HG03432 (cell line): Measurements from ENCODE around the gene PRR18.
A peak's percentile ranks its signal among the peaks of the same experiment; 100 is the strongest.

Source experiments
- ATAC-seq: cut with Tn5 transposase; IDR thresholded peaks from one replicate; pipeline ENCODE4 v1.9.1; 2021; ENCODE audit warnings: mild to moderate bottlenecking, moderate library complexity; ENCODE audit not compliant: unreplicated experiment

PRR18 gene

DNA sequence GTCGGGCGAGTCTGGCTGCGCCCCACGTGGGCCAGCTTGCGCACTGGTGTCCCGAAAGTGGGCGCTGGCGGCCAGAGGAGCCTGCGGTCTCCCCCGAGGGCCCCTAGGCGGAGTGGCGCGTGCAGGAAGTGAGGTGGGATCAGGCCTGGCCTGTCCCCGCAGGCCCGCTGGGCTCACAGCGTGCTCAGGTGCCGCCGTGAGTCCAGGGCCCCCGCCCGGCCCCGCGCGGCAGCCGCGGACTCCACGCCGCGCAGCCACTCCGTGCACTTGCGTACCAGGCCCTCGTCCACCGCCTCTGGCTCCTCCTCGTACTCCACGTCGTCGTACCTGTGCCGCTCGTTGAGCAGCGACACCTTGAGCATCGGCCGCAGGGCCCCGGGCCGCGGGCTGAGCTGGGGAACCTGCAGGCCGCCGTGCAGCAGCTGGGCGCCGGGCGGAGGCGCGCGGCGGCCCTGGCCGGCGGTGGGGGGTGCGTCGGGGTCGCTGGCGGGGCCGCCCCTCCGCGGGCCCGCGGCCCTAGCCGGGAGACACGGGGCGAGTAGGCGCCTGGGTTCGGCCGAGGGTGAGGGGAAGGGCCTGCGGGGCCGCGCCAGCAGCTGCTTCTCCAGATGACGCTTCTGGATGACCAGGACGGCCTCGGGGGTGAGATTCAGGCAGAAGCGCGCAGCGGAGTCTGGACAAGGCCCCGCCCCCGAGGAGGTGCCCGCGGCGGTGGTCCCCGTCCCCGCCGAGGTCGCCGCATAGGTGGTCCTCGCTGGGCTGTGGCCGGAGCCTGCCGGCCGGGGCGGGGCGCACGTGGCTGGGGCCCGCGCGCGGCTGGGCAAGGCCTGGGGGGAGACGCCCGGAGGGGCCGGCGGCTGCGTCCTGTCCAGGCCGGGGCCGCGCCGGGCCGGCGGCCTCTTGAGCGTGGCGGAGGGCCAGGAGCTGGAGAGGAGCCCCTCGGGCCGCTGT lies 835 bp downstream of the PRR18 start:
- peak; percentile 26 for ATAC-seq

DNA sequence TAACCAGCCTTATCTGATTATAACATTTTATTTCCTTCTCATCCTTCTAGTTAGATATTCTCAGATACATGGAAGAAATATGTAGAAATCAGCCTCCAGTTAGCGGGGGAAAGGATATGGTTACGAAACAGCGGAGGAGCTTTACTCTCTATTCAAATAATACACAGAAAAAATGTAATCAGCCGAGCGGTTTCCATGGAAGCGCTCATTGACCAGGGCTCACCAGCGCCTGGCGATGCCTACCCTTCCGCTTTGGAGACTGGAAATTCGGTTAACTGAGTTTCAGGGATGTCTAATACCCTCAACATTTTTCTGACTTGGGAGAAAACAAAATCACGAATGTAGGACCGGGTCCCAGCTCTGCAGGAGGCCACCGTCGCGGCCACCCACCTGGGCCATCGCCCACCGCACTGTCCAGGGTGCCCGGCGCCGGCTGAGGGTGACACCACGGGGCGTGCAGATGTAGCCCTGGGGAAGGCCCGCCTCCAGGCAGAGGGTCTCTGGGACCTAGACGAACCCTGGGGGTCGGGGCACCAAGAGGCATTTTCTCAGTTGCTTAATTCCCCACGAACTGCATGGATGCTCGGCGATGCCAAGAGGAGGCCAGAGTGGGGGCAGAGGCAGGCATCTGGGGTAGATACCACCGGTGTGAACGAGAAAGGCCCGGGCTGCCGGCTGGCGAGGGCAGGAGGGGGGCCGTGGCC lies 1.7 kb downstream of the PRR18 start:
- ATAC-seq = no peak

DNA sequence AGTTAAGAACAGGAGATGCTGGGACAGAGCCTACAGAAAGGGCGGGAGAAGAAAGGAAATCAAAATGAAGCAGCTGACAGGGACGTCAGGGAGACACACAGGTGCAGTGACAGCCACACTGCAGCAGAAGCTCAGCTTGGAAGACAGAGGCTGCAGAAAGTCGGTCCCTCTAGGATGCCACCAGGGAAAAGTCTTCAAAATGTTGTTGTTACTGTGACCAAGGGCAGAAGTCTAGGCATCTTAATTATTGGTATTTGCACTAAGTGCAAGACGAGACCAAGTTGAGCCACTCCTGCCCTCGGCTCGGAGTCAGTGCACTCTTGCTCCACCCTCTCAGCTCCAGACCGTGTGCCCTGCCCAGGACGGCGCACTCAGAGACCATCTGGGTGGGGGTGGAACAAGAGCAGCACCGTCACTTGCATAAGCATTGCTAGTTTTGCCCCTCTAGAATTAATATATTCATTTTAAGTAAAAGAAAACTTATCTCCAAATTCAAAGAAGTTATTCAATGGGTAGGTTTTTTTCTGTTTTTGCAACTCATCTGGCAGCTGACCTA lies 2.6 kb downstream of the PRR18 start:
- no peak for ATAC-seq

DNA sequence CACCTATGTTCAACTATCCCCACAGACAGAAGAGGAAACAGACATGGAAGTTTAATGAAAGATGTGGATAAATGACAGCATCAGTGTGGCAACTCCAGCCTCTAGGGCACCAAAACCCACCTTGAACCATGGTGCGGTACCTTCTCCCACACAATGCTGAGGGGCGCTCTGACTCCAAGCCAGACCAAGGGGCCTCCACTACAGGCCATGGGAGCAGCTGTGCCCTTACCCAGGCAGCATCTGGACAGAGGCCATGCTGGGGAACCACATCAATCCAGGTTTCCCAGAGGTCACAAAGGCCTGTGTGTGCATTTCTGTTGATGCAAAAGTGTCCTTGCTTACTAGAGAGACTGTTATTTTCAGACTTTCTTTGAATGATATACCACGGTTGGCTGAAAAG lies 4.1 kb downstream of the PRR18 start:
- ATAC-seq = no peak

DNA sequence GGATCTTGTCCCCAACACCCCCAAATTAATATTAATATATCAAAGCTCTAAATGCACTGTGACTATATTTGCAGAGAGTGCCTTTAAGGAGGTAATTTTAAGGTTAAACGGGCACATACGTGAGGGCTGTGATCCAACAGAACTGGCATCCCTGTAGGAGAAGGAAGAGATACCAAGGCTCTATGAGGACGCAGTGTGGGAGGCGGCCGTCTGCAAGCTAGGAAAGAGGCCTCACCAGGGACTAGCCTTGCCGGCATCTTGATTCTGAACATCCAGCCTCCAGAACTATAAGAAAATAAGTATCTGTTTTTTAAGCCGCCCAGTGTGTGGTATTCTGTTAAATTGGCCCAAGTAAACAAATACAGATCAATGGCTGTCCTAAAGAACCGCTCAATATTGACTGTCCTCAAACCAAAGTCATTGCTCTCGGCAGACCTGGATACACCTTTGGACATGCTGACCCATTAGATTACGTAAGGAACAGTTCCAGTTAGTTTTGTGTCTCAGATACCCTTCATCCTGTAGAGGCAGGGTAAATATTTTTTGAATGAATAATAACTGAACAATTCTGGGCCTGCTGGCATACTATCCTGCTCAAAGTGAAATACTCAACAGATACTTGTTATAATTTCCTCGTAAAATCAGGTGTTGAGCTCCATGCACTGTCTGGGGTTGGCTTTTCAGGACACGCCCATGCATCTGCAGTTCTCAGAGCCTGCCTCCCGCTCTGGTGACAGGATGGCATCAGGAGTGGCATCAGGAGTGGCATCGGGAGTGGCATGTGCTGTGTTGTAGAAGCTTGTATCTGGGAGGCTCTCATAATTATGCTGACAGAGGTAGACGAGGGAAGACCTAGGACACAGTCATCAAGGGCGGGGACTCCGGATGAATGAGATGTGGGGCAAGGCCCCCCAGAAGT lies 6.3 kb downstream of the PRR18 start:
- no peak for ATAC-seq

DNA sequence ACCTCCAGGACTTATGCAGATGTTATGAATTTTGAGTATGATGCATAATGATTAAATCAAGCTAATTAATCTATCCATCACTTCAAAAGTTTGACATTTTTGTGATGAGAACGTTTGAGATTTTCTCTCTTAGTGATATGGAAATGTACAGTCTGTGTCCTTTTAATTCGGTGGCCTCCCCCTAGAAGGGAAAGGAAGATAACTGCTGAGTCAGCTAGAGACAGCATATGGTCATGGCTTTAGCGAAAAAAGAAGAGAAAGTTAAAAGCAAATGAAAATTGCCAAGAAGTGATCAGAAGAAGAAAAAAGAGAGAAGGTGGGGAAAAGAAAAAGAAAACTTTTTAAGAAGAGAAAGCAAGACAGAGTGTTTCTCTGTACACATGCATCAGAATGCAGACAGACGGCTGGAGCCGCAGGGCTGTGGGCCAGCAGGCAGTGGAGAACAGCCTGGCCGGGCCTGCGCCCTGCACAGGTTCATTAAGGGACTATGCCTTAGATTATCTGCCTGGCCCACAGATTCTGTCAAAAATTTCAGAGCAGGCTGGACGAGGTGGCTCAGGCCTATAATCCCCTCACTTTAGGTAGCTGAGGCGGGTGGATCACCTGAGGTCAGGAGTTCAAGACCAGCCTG lies 7.7 kb downstream of the PRR18 start:
- no peak for ATAC-seq

DNA sequence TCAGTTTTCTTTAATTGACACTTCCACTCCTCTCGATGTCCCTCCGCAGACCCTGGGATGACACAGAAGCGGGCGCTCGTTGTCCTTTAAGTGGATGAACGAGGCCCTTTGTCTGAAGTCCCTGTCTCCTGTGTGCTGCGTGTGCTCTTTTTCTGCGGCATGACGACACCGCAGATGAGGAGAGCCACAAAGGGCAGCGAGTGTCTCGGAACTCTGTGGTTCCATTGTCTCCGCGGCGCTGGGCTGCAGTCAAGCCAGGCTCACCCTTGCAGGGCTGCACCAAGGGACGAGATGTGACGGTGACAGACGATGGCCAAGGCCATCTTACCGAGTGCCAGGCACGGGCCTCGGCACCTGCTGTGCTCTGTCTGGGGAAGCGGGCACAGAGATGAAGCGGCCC lies 10.6 kb downstream of the PRR18 start:
- no peak for ATAC-seq

DNA sequence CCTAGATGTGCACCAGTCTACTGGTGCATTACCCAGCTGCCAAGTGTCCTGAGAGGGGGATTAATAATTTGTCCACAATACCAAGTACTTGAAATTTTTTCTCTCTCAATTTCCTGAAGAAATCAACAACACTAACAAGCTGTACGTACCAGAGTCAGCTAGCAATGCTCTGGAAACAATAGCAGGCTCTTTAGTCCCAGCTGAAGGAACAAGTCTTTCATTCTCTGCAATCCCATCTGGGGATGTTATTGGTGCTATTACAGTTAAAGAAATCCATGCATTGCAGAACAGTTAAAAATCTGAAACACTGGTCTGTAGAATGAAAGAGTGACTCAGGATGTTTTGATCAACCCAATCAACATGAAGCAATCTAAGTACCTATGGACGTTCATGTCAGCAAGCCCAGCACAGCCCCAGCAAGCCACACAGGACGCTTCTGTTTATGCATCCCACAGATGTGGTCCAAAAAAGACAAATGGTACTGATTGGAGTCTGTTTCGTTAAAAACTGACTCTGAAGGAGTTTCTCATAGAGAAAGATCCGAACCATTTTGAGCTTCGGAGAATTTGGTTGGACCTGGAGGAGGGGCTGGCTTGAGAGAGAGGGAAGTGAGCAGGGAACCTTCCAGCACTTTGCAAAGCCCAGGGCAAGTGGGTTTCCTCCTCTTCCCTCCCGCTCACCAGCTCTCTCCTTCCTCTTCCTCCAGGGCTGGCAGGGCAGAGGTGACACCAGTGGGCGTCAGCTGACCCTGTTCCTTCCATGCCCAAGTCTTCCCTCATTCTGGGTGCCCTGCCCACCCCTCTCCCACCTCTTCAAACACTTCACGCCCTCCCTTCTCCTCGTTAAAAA lies 11.9 kb downstream of the PRR18 start:
- ATAC-seq = no peak

DNA sequence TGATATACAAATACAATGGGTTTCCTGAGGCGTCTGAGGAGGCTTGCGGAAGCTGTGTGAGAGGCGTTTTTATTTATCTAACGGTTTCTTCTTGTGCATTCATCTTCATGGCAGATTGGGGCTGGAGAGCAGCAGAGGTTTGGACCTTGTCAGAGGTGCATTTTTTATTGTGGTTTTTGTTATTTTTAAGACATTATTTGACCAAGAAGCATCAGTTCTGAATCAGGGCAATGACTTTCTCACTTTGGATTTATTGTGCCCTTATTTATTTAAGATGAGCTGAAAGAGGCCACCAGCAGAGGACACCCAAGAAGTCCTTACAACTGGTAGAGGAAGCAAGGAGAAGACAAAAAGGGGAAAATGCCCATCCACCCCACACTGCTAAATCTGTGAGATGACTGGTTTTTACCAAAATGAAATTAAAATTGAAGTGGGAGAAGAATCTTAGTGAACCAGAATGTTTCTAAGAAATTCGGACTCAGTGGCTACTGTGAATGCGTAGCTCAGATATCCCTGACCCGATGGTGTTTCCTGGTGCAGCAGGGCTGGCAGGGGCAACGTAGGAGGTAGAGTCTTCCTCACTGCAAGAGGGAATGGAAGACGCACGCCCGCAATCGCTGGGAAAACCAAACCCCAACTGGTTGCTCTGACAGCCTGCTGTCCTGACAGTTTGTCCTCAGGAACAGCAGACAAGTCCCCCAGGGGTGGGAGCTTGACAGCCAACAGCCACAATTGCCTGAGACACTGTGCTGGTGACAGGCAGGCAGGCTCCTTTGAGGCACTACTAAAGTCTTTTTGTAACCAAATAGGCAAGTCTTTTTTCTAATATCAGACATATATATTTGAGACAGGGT lies 14.2 kb downstream of the PRR18 start:
- ATAC-seq = no peak

DNA sequence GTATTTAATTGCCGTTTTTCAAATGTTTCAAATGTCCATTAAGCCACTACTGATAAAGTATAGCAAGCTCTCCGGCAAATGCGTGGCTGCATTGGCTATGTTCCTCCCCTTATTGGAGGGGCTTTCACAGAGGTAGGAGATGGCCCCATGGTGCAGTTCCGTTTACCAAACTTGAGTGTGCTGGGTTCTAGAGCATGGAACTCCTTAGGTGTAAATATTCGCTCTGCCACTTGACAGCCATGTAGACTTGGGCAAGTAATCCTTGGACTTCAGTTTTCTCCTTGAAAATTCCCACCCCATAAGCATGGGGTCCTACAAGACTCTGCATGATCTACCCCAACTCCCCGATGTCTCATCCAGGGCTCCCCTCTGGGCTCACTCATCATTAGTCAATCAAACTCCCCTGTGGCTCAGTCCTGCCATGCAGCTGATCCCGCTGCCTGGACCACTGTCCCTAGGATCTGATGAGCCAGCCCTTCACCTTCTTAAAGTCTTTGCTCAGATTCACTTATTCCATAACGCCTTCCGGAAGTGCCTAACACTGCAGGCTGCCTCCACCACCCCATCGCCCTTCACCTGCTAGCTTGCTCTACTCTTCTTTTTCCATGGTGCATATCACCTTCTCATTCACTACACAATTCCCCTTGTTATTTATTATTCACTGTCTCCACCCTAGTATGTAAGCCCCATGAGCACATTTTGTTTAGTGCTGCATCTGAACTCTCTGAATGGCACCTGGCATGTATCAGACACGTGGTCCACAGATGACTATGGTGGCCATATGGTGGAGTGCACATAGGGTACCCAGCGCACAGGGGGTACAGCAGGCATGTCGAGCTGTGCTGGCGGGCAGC lies 18.8 kb downstream of the PRR18 start:
- ATAC-seq = no peak

DNA sequence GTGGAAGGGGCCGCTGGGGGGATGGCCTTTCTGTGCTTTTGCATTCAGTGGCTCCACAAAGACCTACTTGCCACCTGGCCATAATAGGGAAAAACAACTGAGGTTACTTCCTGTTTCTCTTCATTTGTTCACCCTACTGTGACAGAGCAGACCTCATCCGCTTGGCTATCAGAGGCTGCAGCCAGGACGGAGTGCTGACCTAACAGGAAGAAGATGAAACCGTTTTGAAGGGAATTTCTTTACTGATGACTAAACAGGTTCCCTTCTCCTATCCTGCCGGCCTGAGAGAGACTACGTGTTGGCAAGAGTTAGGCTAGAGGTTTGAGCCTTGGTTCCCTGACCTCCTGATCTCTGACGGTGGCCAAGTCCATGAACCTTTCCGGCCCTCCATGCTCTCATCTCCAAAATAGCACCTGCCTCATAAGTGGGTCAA lies 21.3 kb downstream of the PRR18 start:
- ATAC-seq = peak; percentile 95

DNA sequence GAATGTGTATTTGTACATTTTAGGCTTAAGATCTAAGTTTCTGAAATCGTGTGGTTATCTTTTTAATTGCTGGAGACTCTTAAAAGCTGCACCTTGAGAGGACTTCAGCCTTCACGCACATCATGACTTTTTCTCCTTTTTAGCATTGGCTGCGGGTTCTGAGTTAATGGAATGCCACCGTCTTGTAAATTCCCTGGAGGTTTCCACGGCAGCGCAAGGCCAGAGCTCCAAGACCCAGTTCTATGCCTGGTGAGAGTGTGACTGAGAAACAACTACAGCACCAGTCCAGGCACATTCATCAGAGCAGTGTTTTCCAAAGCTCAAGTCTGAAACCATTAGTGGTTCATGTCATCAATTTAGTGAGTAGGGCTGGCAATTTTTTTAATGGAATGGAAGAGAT lies 23.0 kb downstream of the PRR18 start:
- no peak for ATAC-seq

DNA sequence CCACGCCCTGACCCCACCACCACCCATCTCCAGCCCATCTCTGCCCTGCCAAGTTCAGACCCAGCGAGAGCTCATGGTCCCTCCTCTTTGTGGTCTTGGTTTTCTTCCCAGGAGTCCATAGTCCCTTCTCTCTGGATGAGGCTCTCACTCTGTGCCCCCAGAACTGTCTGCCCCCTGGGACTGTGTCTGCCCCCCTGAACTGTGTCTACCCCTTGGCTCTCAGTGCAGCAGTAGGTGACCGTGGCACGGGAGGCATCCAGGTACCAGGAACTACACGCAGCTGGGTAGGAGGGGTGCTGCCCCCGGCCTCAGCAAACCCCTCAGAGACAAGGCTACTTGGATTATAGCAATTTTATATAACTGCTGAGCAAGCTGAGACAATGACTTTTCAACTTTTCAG lies 23.6 kb downstream of the PRR18 start:
- no peak for ATAC-seq

DNA sequence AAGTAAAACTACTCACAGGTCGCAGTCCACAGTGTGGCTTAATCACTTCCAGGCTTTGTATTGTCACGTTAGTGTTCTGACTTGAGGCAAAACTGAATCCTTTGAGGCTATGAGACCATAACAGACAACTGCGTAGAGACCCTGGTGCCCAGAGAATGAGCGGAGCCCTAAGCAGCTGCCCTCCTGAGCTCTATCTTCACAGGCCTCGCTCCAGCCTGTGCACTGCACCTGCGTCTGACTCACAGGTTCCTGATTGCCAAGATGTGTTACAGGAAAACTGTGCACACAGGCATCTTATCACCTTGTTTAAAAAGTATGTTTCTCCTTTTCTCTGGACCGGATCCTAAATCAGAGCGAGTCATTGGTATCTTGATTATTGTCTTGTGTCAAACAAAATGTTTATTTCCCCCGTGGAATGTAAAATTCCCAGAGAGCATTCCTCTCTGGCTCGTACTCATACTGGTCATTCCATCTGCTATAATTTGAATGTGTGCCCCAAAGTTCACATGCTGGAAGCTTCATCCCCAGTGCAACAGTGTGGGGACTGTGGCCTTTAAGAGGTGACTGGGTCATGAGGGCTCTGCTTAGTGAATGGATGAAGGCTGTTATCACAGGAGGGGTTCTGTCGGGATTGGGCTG lies 25.7 kb downstream of the PRR18 start:
- ATAC-seq = no peak

DNA sequence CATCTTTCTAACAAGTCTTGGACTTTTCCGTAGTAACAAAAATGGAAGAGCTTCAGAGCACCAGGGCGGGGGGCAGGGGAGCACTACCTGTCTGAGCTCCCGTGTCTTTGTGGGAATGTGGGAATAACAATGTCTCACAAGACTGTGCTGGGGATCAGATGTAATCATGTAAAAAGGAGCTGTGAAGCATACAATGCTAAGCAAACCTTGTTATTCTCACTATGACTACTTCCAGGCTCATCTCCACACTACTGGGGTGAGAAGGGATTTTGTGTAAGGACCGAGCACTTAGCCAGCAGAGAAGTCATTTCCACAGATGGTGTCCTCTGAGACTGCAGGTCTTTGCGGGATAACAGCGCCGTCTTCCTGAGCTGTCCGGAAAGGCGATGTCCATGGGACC lies 27.1 kb downstream of the PRR18 start:
- peak; percentile 70 for ATAC-seq

DNA sequence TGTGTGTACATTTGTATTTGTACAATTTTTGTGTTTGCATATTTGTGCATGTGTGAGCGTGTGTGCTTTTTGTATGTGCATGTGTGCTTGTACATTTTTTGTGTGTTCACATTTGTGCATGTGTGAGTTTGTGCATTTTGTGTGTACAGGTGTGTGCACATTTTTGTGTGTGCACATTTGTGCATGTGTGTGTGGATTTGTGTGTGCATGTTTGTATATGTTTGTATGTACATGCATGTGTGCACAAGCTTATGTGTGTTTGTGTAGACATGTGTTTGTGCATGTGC lies 28.9 kb downstream of the PRR18 start:
- no peak for ATAC-seq
